Smooth muscle cell (in vitro differentiated cells): ENCODE results near the gene TMEM161A. TPM values are rescaled to one million over a fixed set of nuclear protein-coding genes. Genes with fewer than 3 reads are reported as not detected.

Experiments
- DNase-seq: peaks from one replicate; lab custom pipeline; 2025; ENCODE audit not compliant: unreplicated experiment; lab: John Stamatoyannopoulos, UW
- H2AFZ ChIP-seq: fragments of 200-600 bp; sonication (generic); 2 replicates; pipeline ENCODE4 v1.6.0; 2016; ENCODE audit warnings: antibody characterized with exemption, low read depth, mild to moderate bottlenecking
- H3F3A ChIP-seq: fragments of 200-600 bp; sonication (generic); 2 replicates; pipeline ENCODE4 v1.6.0; 2017; ENCODE audit warnings: antibody characterized with exemption, low read depth
- H3K27ac ChIP-seq: fragments of 200-600 bp; sonication (generic); 2 replicates; pipeline ENCODE4 v1.5.1; 2016; ENCODE audit warnings: low read depth, mild to moderate bottlenecking
- H3K27me3 ChIP-seq: fragments of 200-600 bp; sonication (generic); 2 replicates; pipeline ENCODE4 v1.6.1; 2016; ENCODE audit warnings: low read depth, mild to moderate bottlenecking
- H3K36me3 ChIP-seq: fragments of 200-600 bp; sonication (generic); 2 replicates; pipeline ENCODE4 v1.5.1; 2016; ENCODE audit warnings: low read depth
- H3K4me1 ChIP-seq: fragments of 200-600 bp; sonication (generic); 2 replicates; pipeline ENCODE4 v1.5.1; 2016; ENCODE audit warnings: low read depth
- H3K4me2 ChIP-seq: fragments of 200-600 bp; sonication (generic); 2 replicates; pipeline ENCODE4 v1.6.0; 2016; ENCODE audit warnings: mild to moderate bottlenecking
- H3K4me3 ChIP-seq: fragments of 200-600 bp; sonication (generic); 2 replicates; pipeline ENCODE4 v1.5.1; 2016; ENCODE audit warnings: mild to moderate bottlenecking
- H3K79me2 ChIP-seq: fragments of 200-600 bp; sonication (generic); 2 replicates; pipeline ENCODE4 v1.6.0; 2016; ENCODE audit warnings: low read depth, mild to moderate bottlenecking
- H3K9ac ChIP-seq: fragments of 200-600 bp; sonication (generic); 2 replicates; pipeline ENCODE4 v1.6.0; 2016; ENCODE audit warnings: low read depth
- H3K9me3 ChIP-seq: fragments of 200-600 bp; sonication (generic); replicated peaks from 2 replicates; pipeline ENCODE4 v1.5.1; 2016; ENCODE audit warnings: low read depth
- H4K20me1 ChIP-seq: fragments of 200-600 bp; sonication (generic); 2 replicates; pipeline ENCODE4 v1.6.0; 2016; ENCODE audit warnings: low read depth
- CTCF ChIP-seq: fragments of 200-600 bp; sonication (generic); IDR thresholded peaks from 2 replicates; pipeline ENCODE4 v1.5.1; 2017; ENCODE audit warnings: borderline replicate concordance, mild to moderate bottlenecking, antibody characterized with exemption; ENCODE audit not compliant: insufficient read depth, poor library complexity, severe bottlenecking
- WGBS: methylation state at CpG from one replicate; pipeline ENCODE4 v1.1.7; 2016; ENCODE audit warnings: low lambda C conversion rate; 5-methylcytosine and 5-hydroxymethylcytosine counted together
- polyA plus RNA-seq: library from polyadenylated mRNA; unstranded; fragments of >200 nt; fragmentation: Nextera tagmentation; extraction: Ambion mirVana; gene quantifications from 2 replicates; pipeline ENCODE4 v1.2.1, GENCODE V29; 2016
- total RNA-seq: library from RNA; depleted of rRNA; stranded (reverse); fragments of >200 nt; gene quantifications from 2 replicates; pipeline ENCODE4 v1.2.3, GENCODE V29; 2014

The TMEM161A gene
- total and polyA plus RNA-seq, 2 experiments from 2014 or later, result 30.3 to 47.8 TPM

DNA sequence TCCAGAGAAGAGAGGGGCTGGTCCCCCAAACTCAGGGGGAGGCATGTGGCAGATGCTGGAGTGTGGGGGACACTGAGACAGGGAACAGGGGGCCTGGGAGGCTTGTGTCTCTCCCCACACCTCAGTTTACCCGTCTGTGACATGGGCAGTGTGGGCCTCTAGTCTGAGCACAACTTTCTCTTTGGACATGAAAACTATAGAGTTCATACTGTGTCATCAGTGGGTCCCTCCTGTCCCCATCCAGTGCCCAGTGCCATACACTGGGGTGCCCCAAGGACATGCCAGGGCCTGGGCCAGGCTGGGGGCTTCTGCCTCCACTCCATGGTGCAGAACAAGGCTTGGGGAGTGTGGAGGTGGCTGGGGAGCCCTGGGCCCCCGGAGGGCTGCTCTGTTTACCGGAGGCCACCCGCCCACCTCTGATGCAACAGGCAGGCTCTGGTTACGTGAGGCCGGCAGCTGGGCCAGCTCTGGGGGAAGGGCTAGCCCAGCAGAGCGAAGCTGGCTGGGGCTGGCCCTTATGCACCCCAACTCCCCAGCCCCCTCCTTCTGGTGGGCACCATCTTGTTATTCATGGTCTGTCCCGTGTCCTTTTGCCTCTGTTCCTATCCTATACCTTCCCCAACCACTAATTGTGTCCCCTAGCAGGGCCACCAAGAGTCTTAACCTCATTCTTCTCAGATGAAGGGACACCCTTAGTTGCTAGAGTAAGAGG, 33.7 kb upstream of the TMEM161A start:
- Histone ChIP-seq H2AFZ (no peak overlapping the region), H3K9ac (no peak overlapping the region), H3K4me3 (no peak overlapping the region), H3K27me3 (no peaks in the 10 kb centered on the region), H3K36me3 (no peaks in the 10 kb centered on the region), H3K9me3 (no peaks in the 10 kb centered on the region), H4K20me1 (peaks cover 11% of the 10 kb centered on the region), H3K4me2 (peak overlapping the region; percentile 69), H3K27ac (no peak overlapping the region), H3K4me1 (no peaks in the 10 kb centered on the region), H3K79me2 (no peaks in the 10 kb centered on the region), H3F3A (no peaks in the 10 kb centered on the region)
- WGBS, result 33% methylated on average over 8 of the region's 8 CpGs
- no peak for TF ChIP-seq CTCF
- peak; percentile 7 for DNase-seq

- no peak for DNase-seq
- Histone ChIP-seq H3F3A (no peaks in the 10 kb centered on the region), H3K79me2 (no peaks in the 10 kb centered on the region), H3K4me2 (peak overlapping the region; percentile 81), H3K36me3 (no peaks in the 10 kb centered on the region), H3K4me1 (no peaks in the 10 kb centered on the region), H2AFZ (no peak overlapping the region), H3K9ac (no peak overlapping the region), H4K20me1 (peaks cover 11% of the 10 kb centered on the region), H3K4me3 (no peak overlapping the region), H3K27me3 (no peaks in the 10 kb centered on the region), H3K27ac (no peak overlapping the region), H3K9me3 (no peaks in the 10 kb centered on the region)
- TF ChIP-seq CTCF, result no peak
- WGBS, result 90% methylated on average over 6 of the region's 6 CpGs
These were observed 32.8 kb upstream of the TMEM161A start for GRCh38 chr19:19170873-19171672.

DNA sequence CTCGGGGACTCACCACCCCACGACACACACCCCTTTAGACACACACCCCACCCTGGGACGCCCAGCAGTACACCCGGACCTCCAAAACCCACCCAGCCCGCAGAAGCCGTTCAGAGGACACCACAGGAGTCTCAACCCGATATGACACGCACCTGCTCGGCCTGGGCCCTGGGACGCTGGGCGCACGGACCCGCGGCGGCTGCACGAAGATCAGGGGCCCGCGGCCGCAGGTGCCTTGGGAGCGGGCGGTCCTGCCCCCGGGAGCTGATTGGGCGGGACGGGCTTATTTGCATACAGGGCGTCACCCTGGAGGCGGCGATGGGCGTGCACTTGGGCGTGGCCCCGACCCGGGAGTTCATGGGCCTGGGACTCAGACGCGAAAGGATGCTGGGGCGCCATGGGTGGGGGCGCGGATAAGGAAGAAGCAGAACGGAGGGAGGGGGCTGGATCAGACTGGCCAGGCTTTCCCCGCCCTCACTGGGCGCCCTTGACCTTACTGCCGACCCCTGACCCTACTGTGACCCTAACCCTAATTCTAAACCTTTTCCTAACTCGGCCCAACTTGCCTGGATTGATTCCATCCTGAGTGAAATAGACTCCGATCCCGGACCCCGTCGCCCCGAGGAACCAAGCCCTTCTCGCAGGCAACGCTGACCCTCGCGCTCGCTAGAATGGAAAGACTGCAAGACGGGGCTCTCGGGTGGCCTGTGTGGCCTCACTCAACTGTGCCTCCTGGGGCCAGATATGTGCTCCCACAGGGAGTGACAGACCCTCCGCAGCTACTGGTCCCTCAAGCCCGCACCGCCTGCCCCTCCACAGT, 32.0 kb upstream of the TMEM161A start, which contains the start of gene MEF2B:
Gene MEF2B (minus strand): TSS at position 211 of the 820 bp plus-strand sequence. CDS start 19,528 bp downstream, outside the sequence.
- no peak within 1 kb of the TSS for H2AFZ ChIP-seq
- no peak for TF ChIP-seq CTCF
- peak within 1 kb of the TSS; percentile 38 for H3K4me3 ChIP-seq
- WGBS, result 17% methylated on average over 56 of the region's 56 CpGs
- H3K9me3 ChIP-seq, result no peaks in the 10 kb centered on the region
- peaks cover 11% of the 10 kb centered on the region for H4K20me1 ChIP-seq
- no peaks in the 10 kb centered on the region for H3K36me3 ChIP-seq
- no peaks in the 10 kb centered on the region for H3K27me3 ChIP-seq
- no peak within 1 kb of the TSS for H3K9ac ChIP-seq
- H3F3A ChIP-seq, result no peaks in the 10 kb centered on the region
- H3K27ac ChIP-seq, result no peak within 1 kb of the TSS
- no peaks in the 10 kb centered on the region for H3K79me2 ChIP-seq
- peak; percentile 14 for DNase-seq
- no peaks in the 10 kb centered on the region for H3K4me1 ChIP-seq
- peak within 1 kb of the TSS; percentile 81 for H3K4me2 ChIP-seq
